BLaER1 treated with 17β-estradiol and CSF1 and Interleukin-3, amounts not matched to agents 10 nM and 100 nM (cell line): ENCODE results near the gene ZNF292.
"Not testable (repeated sequence)": the region's sequence is repeated elsewhere in the genome, so short reads cannot be mapped to it uniquely, and the experiment has no call there.

Experiments
- H3K27ac ChIP-seq, 11 experiments: shearing (Covaris generic); formaldehyde crosslinking; 2 replicates each; pipeline ENCODE4 v1.8.1; 2022
- H3K27me3 ChIP-seq, 11 experiments: shearing (Covaris generic); formaldehyde crosslinking; 2 replicates each; pipeline ENCODE4 v1.8.1; 2022
- H3K36me3 ChIP-seq, 11 experiments: shearing (Covaris generic); formaldehyde crosslinking; 2 replicates each; pipeline ENCODE4 v1.8.1; 2022
- H3K4me1 ChIP-seq, 10 experiments: shearing (Covaris generic); formaldehyde crosslinking; 2 replicates each; pipeline ENCODE4 v1.8.1; 2022
- H3K4me2 ChIP-seq, 11 experiments: shearing (Covaris generic); formaldehyde crosslinking; 2 replicates each; pipeline ENCODE4 v1.8.1; 2022
- H3K4me3 ChIP-seq, 10 experiments: shearing (Covaris generic); formaldehyde crosslinking; 2 replicates each; pipeline ENCODE4 v1.8.1; 2022
- H3K9ac ChIP-seq, 11 experiments: shearing (Covaris generic); formaldehyde crosslinking; 2 replicates each; pipeline ENCODE4 v1.8.1; 2022
- H3K9me3 ChIP-seq, 11 experiments: shearing (Covaris generic); formaldehyde crosslinking; replicated peaks in 1 of 11; 2 replicates each; pipeline ENCODE4 v1.8.1; 2022
- H4K20me1 ChIP-seq, 11 experiments: shearing (Covaris generic); formaldehyde crosslinking; 2 replicates each; pipeline ENCODE4 v1.8.1; 2022
- Cebpa-rat ChIP-seq, 11 experiments: shearing (Covaris generic); IDR thresholded peaks; 2 replicates each; pipeline ENCODE4 v1.8.1; 2022

The ZNF292 gene

DNA sequence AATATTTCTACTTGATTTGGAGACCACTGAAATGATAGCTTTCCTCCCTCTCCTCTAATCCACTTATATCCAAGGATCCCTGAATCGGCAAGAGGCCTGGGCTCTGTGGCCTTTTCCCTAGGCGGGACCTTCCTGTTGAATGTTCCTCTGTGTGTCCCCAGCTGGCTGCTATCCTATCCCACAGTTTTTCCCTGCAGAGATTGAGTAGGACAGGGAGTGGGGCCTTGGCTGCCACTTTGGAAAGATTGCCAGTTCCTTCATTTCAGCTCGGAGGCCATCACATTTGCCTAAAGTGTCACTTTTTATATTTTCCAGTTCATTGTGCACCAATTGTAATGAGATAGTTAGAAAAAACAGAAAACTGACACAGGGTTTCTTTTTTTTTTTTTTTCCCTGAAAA lies 128.1 kb downstream of the ZNF292 start:
- Histone ChIP-seq H3K4me2 (no peak overlapping the region), H3K27me3 (no peaks in the 10 kb centered on the region), H3K9ac (no peak overlapping the region), H3K4me1 (no peaks in the 10 kb centered on the region), H3K4me3 (no peak overlapping the region), H3K9me3 (no peaks in the 10 kb centered on the region), H4K20me1 (no peaks in the 10 kb centered on the region), H3K27ac (no peak overlapping the region), H3K36me3 (no peaks in the 10 kb centered on the region)
- TF ChIP-seq Cebpa-rat (IDR thresholded peaks at IDR 0.05): no peak

DNA sequence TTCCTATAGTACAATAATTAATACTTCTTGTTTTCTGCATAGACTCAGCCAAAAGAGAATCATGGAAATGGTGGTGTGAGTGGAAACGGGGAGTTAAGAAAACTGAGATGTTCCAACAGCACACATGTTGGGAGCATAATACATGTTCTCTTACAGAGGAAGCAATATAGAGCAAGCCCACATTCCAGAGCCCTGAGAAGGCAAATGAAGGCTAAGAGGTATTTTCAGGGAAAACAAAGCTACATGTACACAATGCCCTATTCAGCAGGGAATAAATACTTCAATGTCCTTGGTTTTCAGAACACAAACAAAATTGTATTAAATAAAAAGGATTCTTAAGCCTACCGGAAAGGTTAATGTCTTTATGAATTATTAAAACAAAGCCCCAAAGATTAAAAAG lies 131.9 kb downstream of the ZNF292 start:
- Histone ChIP-seq H4K20me1 (no peaks in the 10 kb centered on the region), H3K27me3 (no peaks in the 10 kb centered on the region), H3K9ac (no peak overlapping the region), H3K4me3 (no peak overlapping the region), H3K36me3 (no peaks in the 10 kb centered on the region), H3K27ac (no peak overlapping the region), H3K4me1 (peaks cover 0 to 11% (median 8%) of the 10 kb centered on the region in 10 experiments; a peak in 9 of 20 replicates), H3K4me2 (no peak overlapping the region), H3K9me3 (no peaks in the 10 kb centered on the region)
- TF ChIP-seq Cebpa-rat (IDR thresholded peaks at IDR 0.05): no peak

DNA sequence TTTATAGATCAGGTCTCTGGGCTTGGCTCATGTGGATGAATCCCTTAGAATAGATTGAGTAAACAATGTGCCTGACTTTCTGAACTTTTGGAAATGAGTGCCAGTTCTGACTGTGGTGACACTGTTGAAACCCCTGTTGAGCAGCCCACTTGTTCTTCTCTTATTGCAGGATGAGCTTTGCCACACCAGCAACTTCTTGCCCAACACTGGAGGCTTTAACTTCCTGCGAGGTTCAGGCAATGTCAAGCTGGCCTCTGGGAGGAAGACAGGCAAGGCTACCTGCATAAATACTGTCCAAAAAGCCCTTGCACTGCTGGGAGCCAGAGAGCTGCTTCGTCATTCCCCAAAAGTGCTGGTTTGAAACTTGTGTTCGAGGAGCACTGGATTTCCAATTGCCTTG lies 134.2 kb downstream of the ZNF292 start:
- Histone ChIP-seq H3K9ac (no peak overlapping the region), H3K4me1 (peaks cover 0 to 11% (median 8%) of the 10 kb centered on the region in 10 experiments; a peak in 9 of 20 replicates), H3K9me3 (no peaks in the 10 kb centered on the region), H3K27ac (no peak overlapping the region), H4K20me1 (no peaks in the 10 kb centered on the region), H3K36me3 (no peaks in the 10 kb centered on the region), H3K4me2 (peak overlapping the region in 7 of 11 experiments; percentile 4 to 34 (median 18); a peak in 6 of 22 replicates), H3K27me3 (no peaks in the 10 kb centered on the region), H3K4me3 (no peak overlapping the region)
- TF ChIP-seq Cebpa-rat (IDR thresholded peaks at IDR 0.05): no peak

DNA sequence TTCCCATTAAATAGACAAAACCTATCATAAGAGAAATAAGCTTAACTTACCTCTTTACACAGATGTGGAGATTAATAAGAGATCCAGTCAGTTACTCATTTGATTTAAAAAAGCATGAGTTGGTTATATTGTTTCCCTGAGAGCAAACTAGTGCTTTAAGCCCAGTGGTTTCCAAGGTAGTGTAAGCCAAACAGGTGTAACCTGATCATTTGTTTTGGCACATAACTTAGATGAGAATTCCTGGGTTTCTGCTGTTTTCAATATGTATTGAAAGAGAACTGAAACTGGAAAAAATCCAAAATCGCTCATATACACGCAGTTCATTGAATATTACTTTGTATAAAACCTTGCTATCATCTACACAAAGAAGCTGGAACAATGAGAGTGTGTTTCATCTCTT lies 136.5 kb downstream of the ZNF292 start:
- H3K27me3 ChIP-seq: no peaks in the 10 kb centered on the region
- H3K9me3 ChIP-seq: no peaks in the 10 kb centered on the region
- H4K20me1 ChIP-seq: no peaks in the 10 kb centered on the region
- H3K27ac ChIP-seq: no peak overlapping the region
- no peak for TF ChIP-seq Cebpa-rat (IDR thresholded peaks at IDR 0.05)
- peaks cover 0 to 11% (median 8%) of the 10 kb centered on the region in 10 experiments; a peak in 9 of 20 replicates for H3K4me1 ChIP-seq
- no peak overlapping the region for H3K4me2 ChIP-seq
- no peaks in the 10 kb centered on the region for H3K36me3 ChIP-seq
- H3K4me3 ChIP-seq: no peak overlapping the region
- H3K9ac ChIP-seq: no peak overlapping the region

DNA sequence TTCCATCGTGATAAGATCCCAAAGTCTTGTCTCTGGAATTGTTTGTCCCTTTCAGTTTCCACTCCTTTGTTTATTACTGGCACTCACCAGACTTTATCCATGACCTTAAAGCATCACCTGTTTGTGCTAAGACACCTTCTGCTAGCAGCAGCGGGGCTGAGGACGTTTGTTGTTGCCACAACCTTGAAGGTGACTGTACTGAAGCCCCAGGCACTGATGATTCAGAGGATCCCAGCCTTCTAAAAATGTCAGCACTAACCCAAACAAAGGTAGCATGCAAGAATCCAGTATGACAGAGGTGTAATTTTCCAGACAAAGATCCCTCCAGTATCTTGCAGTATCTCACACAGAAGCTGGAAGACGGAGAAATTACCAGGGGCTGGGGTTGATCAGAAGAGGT lies 138.2 kb downstream of the ZNF292 start:
- no peak overlapping the region for H3K9ac ChIP-seq
- TF ChIP-seq Cebpa-rat (IDR thresholded peaks at IDR 0.05): no peak
- no peak overlapping the region for H3K4me3 ChIP-seq
- peaks cover 0 to 11% (median 8%) of the 10 kb centered on the region in 10 experiments; a peak in 9 of 20 replicates for H3K4me1 ChIP-seq
- H3K36me3 ChIP-seq: no peaks in the 10 kb centered on the region
- no peak overlapping the region for H3K27ac ChIP-seq
- H3K27me3 ChIP-seq: no peaks in the 10 kb centered on the region
- no peaks in the 10 kb centered on the region for H4K20me1 ChIP-seq
- no peak overlapping the region for H3K4me2 ChIP-seq
- no peaks in the 10 kb centered on the region for H3K9me3 ChIP-seq

DNA sequence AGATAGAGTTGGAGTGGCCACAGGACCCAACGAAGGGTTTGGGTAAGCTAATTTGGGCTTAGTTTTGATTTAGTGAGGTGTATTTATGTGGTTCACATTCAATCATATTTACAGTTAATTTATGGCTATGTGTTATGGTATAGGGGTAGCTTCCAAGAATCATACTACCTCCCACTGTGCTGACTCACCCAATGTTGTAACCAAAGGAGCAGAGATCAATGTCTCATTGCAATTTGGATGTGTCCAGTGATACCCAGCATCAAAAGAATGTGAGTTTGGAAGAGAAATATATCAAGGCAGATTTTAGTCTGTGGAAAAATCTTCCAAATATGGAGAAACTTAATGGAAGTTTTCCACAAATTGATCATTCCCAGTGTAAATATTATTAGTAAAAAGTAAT lies 141.8 kb downstream of the ZNF292 start:
- Histone ChIP-seq H3K27me3 (no peaks in the 10 kb centered on the region), H3K4me3 (no peak overlapping the region), H3K9me3 (no peaks in the 10 kb centered on the region), H3K9ac (no peak overlapping the region), H3K4me2 (no peak overlapping the region), H3K36me3 (no peaks in the 10 kb centered on the region), H4K20me1 (no peaks in the 10 kb centered on the region), H3K27ac (no peak overlapping the region), H3K4me1 (no peaks in the 10 kb centered on the region)
- no peak for TF ChIP-seq Cebpa-rat (IDR thresholded peaks at IDR 0.05)

DNA sequence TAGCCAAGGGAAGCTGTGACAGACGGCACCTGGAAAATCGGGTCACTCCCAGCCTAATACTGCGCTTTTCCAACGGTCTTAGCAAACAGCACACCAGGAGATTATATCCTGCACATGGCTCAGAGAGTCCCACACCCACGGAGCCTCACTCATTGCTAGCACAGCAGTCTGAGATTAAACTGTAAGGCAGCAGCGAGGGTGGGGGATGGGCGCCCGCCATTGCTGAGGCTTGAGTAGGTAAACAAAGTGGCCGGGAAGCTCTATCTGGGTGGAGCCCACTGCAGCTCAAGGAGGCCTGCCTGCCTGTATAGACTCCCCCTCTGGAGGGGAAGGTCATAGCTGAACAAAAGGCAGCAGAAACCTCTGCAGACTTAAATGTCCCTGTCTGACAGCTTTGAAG lies 145.9 kb downstream of the ZNF292 start:
- not testable (repeated sequence) for H3K36me3 ChIP-seq, H4K20me1 ChIP-seq, H3K27me3 ChIP-seq, H3K4me3 ChIP-seq, H3K4me2 ChIP-seq, H3K9me3 ChIP-seq, H3K9ac ChIP-seq, H3K27ac ChIP-seq, H3K4me1 ChIP-seq

DNA sequence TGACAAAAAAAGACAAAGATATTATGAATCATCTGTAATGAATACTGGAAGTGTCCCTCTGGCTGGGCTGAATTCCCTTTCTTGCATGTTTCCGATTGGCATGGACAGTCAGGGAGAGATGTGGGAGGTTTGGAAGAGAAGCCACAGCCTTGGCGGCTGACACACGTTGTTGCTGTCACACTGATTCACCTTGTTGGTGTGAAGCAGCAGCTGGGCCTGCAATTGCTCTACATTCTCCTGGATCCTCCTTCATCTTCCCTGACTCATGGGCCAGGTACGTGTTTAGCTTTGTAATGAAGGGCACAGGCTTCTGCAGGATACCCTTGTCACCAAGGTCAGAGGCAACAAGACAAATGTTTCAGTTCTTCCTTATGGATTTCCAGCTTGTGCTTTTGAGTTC lies 153.6 kb downstream of the ZNF292 start:
- H3K9me3 ChIP-seq: no peaks in the 10 kb centered on the region
- H3K27ac ChIP-seq: no peak overlapping the region
- no peaks in the 10 kb centered on the region for H4K20me1 ChIP-seq
- H3K9ac ChIP-seq: no peak overlapping the region
- H3K4me2 ChIP-seq: no peak overlapping the region
- H3K4me1 ChIP-seq: no peaks in the 10 kb centered on the region
- H3K4me3 ChIP-seq: no peak overlapping the region
- no peaks in the 10 kb centered on the region for H3K27me3 ChIP-seq
- no peak for TF ChIP-seq Cebpa-rat (IDR thresholded peaks at IDR 0.05)
- no peaks in the 10 kb centered on the region for H3K36me3 ChIP-seq

DNA sequence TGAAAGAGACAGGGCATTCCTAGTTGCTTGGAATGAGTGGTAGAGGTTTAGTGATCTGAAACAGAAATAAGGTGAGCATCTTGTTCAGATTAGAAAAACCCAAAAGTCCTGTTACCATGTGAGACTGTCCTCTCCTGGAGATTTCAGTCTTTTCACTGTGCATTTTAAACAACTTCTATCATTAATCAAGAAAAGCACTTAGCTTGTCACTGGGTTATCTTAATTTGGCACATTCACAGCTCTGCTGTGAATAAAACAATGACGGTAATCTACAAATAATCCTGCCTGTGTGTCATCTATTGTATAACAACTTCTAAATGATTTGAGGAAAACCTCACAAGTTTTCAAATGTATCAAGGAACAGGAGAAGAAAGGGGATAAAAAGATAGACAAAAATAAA lies 157.5 kb downstream of the ZNF292 start:
- no peak overlapping the region for H3K27ac ChIP-seq
- H3K4me3 ChIP-seq: no peak overlapping the region

More for the DNA sequence above, 157.5 kb downstream of the ZNF292 start:
- no peaks in the 10 kb centered on the region for H3K9me3 ChIP-seq
- TF ChIP-seq Cebpa-rat (IDR thresholded peaks at IDR 0.05): no peak
- no peaks in the 10 kb centered on the region for H3K4me1 ChIP-seq
- no peaks in the 10 kb centered on the region for H3K36me3 ChIP-seq
- no peak overlapping the region for H3K9ac ChIP-seq
- no peaks in the 10 kb centered on the region for H3K27me3 ChIP-seq
- no peak overlapping the region for H3K4me2 ChIP-seq
- H4K20me1 ChIP-seq: no peaks in the 10 kb centered on the region
